ENCODE measurements around the gene CDH5. TPM values are rescaled to one million over a fixed set of nuclear protein-coding genes. Genes with fewer than 3 reads are reported as not detected.
A peak's percentile ranks its signal among the peaks of the same experiment; 100 is the strongest.

The CDH5 gene
- total and polyA plus RNA-seq, 2 of the 13 experiments (the other 11 are each of a cell fraction or from before 2014, with no cell fraction given): 0.71 to 1.1 TPM

- TF ChIP-seq ZNF235 (CRISPR knock-in tag; IDR thresholded peaks at IDR 0.05; ENCODE audit: borderline replicate concordance): no peak
- no peak; the same call in 1 of the 2 replicates for TF ChIP-seq SNAI1 (CRISPR knock-in tag; IDR thresholded peaks at IDR 0.05; ENCODE audit: borderline replicate concordance)
- no peak for TF ChIP-seq ZNF577 (CRISPR knock-in tag; IDR thresholded peaks at IDR 0.05; ENCODE audit: borderline replicate concordance, low read depth)
- TF ChIP-seq ZNF737 (CRISPR knock-in tag; IDR thresholded peaks at IDR 0.05; ENCODE audit: borderline replicate concordance): no peak
- TF ChIP-seq HNRNPLL (IDR thresholded peaks at IDR 0.05; ENCODE audit: low read depth, low read length, poor library complexity, severe bottlenecking): no peak
- TF ChIP-seq ZNF331 (CRISPR knock-in tag; IDR thresholded peaks at IDR 0.05): peak; percentile 44; the same call in 1 of the 2 replicates
- TF ChIP-seq GABPB1 (CRISPR knock-in tag; IDR thresholded peaks at IDR 0.05): peak; percentile 13; the same call in 1 of the 2 replicates
- no peak for TF ChIP-seq SMARCE1 (IDR thresholded peaks at IDR 0.05; ENCODE audit: borderline replicate concordance)
- TF ChIP-seq ZNF143 (CRISPR knock-in tag; IDR thresholded peaks at IDR 0.05): no peak
- TF ChIP-seq ZNF225 (CRISPR knock-in tag; IDR thresholded peaks at IDR 0.05): 0 out of 2 replicates have a peak, but pooled peaks have one; percentile 20
- TF ChIP-seq ZNF609 (CRISPR knock-in tag; IDR thresholded peaks at IDR 0.05; ENCODE audit: borderline replicate concordance): no peak
- TF ChIP-seq ZNF614 (CRISPR knock-in tag; IDR thresholded peaks at IDR 0.05; ENCODE audit: borderline replicate concordance): peak; percentile 43
- no peak; the same call in 1 of the 2 replicates for TF ChIP-seq SNAPC4 (CRISPR knock-in tag; IDR thresholded peaks at IDR 0.05)
- no peak for TF ChIP-seq ZBTB4 (CRISPR knock-in tag; IDR thresholded peaks at IDR 0.05; ENCODE audit: borderline replicate concordance)
These were observed 68.3 kb downstream of the CDH5 start (continued) for GRCh38 chr16:66434619-66435430.

All from HepG2 (cell line).